HG03103 (cell line): ENCODE results near the gene CNN2.
A peak's percentile ranks its signal among the peaks of the same experiment; 100 is the strongest.

Experiments
- ATAC-seq: cut with Tn5 transposase; IDR thresholded peaks from one replicate; pipeline ENCODE4 v1.9.1; 2021; ENCODE audit warnings: low read depth; ENCODE audit not compliant: unreplicated experiment

The CNN2 gene

GRCh38 chr19:1025960-1026782, at the start of gene CNN2:
Gene CNN2 (plus strand): TSS chr19:1026608. CDS start chr19:1026662, 54 bp downstream.
- ATAC-seq: no peak

GRCh38 chr19:977058-977464, 49.3 kb upstream of the CNN2 start:
- no peak for ATAC-seq

- ATAC-seq: no peak
These were observed 47.1 kb upstream of the CNN2 start for GRCh38 chr19:979318-979741.

GRCh38 chr19:980133-980998, 46.0 kb upstream of the CNN2 start:
- ATAC-seq: no peak

GRCh38 chr19:982567-983170, 43.7 kb upstream of the CNN2 start:
- ATAC-seq: no peak

GRCh38 chr19:984165-984967, 42.0 kb upstream of the CNN2 start, which contains the start of gene WDR18:
Gene WDR18 (plus strand): TSS chr19:984345. CDS start chr19:984354, 9 bp downstream.
- peak; percentile 64 for ATAC-seq

- ATAC-seq: no peak
These were observed 40.3 kb upstream of the CNN2 start for GRCh38 chr19:986083-986482.

- no peak for ATAC-seq
These were observed 38.3 kb upstream of the CNN2 start for GRCh38 chr19:988081-988480.

- ATAC-seq: no peak
These were observed 37.9 kb upstream of the CNN2 start for GRCh38 chr19:988510-988909.

- no peak for ATAC-seq
These were observed 36.9 kb upstream of the CNN2 start for GRCh38 chr19:989381-990081.

- no peak for ATAC-seq
These were observed 36.3 kb upstream of the CNN2 start for GRCh38 chr19:990119-990571.

- ATAC-seq: no peak
These were observed 35.7 kb upstream of the CNN2 start for GRCh38 chr19:990746-991145.

- no peak for ATAC-seq
These were observed 35.1 kb upstream of the CNN2 start for GRCh38 chr19:991174-991931.

GRCh38 chr19:991932-992669, 34.3 kb upstream of the CNN2 start:
- ATAC-seq: no peak

GRCh38 chr19:992670-993055, 33.7 kb upstream of the CNN2 start:
- no peak for ATAC-seq

GRCh38 chr19:993361-993830, 33.0 kb upstream of the CNN2 start:
- no peak for ATAC-seq

GRCh38 chr19:993831-994393, 32.5 kb upstream of the CNN2 start:
- ATAC-seq: no peak

- ATAC-seq: no peak
These were observed 31.9 kb upstream of the CNN2 start for GRCh38 chr19:994516-994915.
